Measurements from ENCODE around the gene ECM2. TPM values are rescaled to one million over a fixed set of nuclear protein-coding genes. Genes with fewer than 3 reads are reported as not detected.

Gene ECM2
- polyA plus RNA-seq, 1 of the 3 experiments (the other 2 are of a cell fraction), result 0.20 TPM

- TF ChIP-seq, protein P1, sequence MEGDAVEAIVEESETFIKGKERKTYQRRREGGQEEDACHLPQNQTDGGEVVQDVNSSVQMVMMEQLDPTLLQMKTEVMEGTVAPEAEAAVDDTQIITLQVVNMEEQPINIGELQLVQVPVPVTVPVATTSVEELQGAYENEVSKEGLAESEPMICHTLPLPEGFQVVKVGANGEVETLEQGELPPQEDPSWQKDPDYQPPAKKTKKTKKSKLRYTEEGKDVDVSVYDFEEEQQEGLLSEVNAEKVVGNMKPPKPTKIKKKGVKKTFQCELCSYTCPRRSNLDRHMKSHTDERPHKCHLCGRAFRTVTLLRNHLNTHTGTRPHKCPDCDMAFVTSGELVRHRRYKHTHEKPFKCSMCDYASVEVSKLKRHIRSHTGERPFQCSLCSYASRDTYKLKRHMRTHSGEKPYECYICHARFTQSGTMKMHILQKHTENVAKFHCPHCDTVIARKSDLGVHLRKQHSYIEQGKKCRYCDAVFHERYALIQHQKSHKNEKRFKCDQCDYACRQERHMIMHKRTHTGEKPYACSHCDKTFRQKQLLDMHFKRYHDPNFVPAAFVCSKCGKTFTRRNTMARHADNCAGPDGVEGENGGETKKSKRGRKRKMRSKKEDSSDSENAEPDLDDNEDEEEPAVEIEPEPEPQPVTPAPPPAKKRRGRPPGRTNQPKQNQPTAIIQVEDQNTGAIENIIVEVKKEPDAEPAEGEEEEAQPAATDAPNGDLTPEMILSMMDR (IDR thresholded peaks at IDR 0.05), result no peak
- no peak for TF ChIP-seq ELF1 (IDR thresholded peaks at IDR 0.05)
- no peak for TF ChIP-seq FOXM1 (IDR thresholded peaks at IDR 0.05; ENCODE audit: low read depth)
Observed at GRCh38 chr9:92463984-92464383, 71.8 kb downstream of the ECM2 start (continued).

DNA sequence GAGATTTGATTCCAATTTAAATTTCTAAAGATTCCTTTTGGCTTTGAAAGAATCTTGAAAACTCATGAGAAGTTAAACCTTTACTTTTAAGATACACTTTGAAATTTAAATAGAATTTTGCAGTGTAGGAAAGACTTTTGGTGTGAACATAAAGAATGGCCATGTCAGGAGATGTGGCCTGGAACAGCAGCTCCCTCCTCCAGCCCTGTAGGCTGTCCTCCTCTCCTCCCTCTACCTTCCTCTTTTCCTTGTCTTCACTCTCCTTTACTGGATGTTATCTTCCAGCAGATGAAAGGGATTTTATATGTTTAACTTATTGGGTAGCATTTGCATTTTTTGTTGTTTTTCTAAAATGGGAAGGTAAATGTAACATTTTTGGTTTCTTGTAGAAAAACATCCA lies 72.4 kb downstream of the ECM2 start:
- TF ChIP-seq, protein P1 (IDR thresholded peaks at IDR 0.05), result no peak
- no peak for TF ChIP-seq MEF2A (IDR thresholded peaks at IDR 0.05; ENCODE audit: borderline replicate concordance, low read depth)
- TF ChIP-seq EP300 (IDR thresholded peaks at IDR 0.05; ENCODE audit: borderline replicate concordance in 1 of 2, low read depth in 1 of 2, low read length in 1 of 2), result no peak
- TF ChIP-seq CHD2 (IDR thresholded peaks at IDR 0.05; ENCODE audit: low read length, partially characterized antibody), result no peak
- TF ChIP-seq, protein P2, sequence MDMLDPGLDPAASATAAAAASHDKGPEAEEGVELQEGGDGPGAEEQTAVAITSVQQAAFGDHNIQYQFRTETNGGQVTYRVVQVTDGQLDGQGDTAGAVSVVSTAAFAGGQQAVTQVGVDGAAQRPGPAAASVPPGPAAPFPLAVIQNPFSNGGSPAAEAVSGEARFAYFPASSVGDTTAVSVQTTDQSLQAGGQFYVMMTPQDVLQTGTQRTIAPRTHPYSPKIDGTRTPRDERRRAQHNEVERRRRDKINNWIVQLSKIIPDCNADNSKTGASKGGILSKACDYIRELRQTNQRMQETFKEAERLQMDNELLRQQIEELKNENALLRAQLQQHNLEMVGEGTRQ (IDR thresholded peaks at IDR 0.05; ENCODE audit: borderline replicate concordance, low read depth, low read length), result no peak
- no peak for TF ChIP-seq GATA2 (CRISPR knock-in tag; IDR thresholded peaks at IDR 0.05)
- TF ChIP-seq USF1 (IDR thresholded peaks at IDR 0.05; ENCODE audit: borderline replicate concordance, low read depth), result no peak
- TF ChIP-seq RAD21 (IDR thresholded peaks at IDR 0.05; ENCODE audit: low read length), result no peak
- no peak for TF ChIP-seq POLR2AphosphoS5 (IDR thresholded peaks at IDR 0.05; ENCODE audit: low read depth, low read length)
- no peak for TF ChIP-seq RCOR1 (IDR thresholded peaks at IDR 0.05; ENCODE audit: low read length)
- TF ChIP-seq RFX5 (IDR thresholded peaks at IDR 0.05; ENCODE audit: low read length), result no peak
- no peak for TF ChIP-seq NRF1 (IDR thresholded peaks at IDR 0.05; ENCODE audit: low read depth, low read length)
- TF ChIP-seq PBX3 (IDR thresholded peaks at IDR 0.05), result no peak
- TF ChIP-seq YY1 (IDR thresholded peaks at IDR 0.05; ENCODE audit: low read depth), result no peak
- ChIA-PET POLR2A (no interaction called here), CTCF (interaction anchor here (0.9 to 1.2 kb wide), 3 partner anchors 17 to 323 kb away, joined by 3 read pairs; no protein-coding TSS in a partner anchor)
- Histone ChIP-seq H3K4me2 (peak overlapping the region; percentile 43), H3K4me1 (ENCODE audit: control insufficient read depth in 1 of 2, insufficient read depth in 2 of 2, low read depth in 1 of 2, low read length in 1 of 2) (peaks cover 4 to 20% of the 10 kb centered on the region in 2 experiments), H3K9me3 (no peaks in the 10 kb centered on the region), H3K27ac (ENCODE audit: low read depth in 2 of 2, low read length in 1 of 2) (peak overlapping the region in 1 of 2 experiments; percentile 68; a peak in 2 of 4 replicates), H3K9ac (no peak overlapping the region; the same call in 1 of the 2 replicates), H3K9me2 (no peaks in the 10 kb centered on the region), H3K36me3 (replicated peaks in 1 of 2; ENCODE audit: control insufficient read depth in 1 of 2, insufficient read depth in 2 of 2, low read length in 1 of 2) (no peaks in the 10 kb centered on the region), H3F3A (replicated peaks; ENCODE audit: insufficient read depth) (no peaks in the 10 kb centered on the region), H4K20me1 (ENCODE audit: insufficient read depth) (no peaks in the 10 kb centered on the region), H2AFZ (ENCODE audit: low read depth) (no peak overlapping the region), H3K27me3 (ENCODE audit: insufficient read depth) (no peaks in the 10 kb centered on the region), H3K79me2 (ENCODE audit: insufficient read depth) (no peaks in the 10 kb centered on the region), H3K4me3 (ENCODE audit: low read depth in 2 of 2, low read length in 1 of 2) (no peak overlapping the region)
- no peak for DNase-seq

Data from SK-N-SH (cell line).